Fibroblast of lung (primary cell): ENCODE data around the gene ITFG1. TPM values are rescaled to one million over a fixed set of nuclear protein-coding genes. Genes with fewer than 3 reads are reported as not detected.

Experiments
- DNase-seq, 2 donors: peaks; one replicate each; pipeline versions ENCODE4 v3.0.0 to v3.0.0-alpha.2; 2010; ENCODE audit warnings: low read depth in 2 of 2
- H2AFZ ChIP-seq: 2 replicates; pipeline ENCODE4 v1.5.1; 2012; ENCODE audit warnings: low read length, control low read depth, inconsistent platforms
- H3K27ac ChIP-seq: 2 replicates; pipeline ENCODE4 v1.5.1; 2011; ENCODE audit warnings: low read length, control low read depth; ENCODE audit not compliant: insufficient read depth
- H3K27me3 ChIP-seq: 2 replicates; pipeline ENCODE4 v1.5.1; 2011; ENCODE audit warnings: mild to moderate bottlenecking, low read length; ENCODE audit not compliant: control insufficient read depth, insufficient read depth
- H3K36me3 ChIP-seq: 2 replicates; pipeline ENCODE4 v1.5.1; 2011; ENCODE audit warnings: low read length; ENCODE audit not compliant: control insufficient read depth, insufficient read depth
- H3K4me1 ChIP-seq: 2 replicates; pipeline ENCODE4 v1.5.1; 2011; ENCODE audit warnings: low read length; ENCODE audit not compliant: control insufficient read depth, insufficient read depth; ENCODE audit errors: extremely low read depth
- H3K4me2 ChIP-seq: 2 replicates; pipeline ENCODE4 v1.5.1; 2011; ENCODE audit warnings: low read length, control low read depth; ENCODE audit not compliant: insufficient read depth; ENCODE audit errors: extremely low read depth
- H3K4me3 ChIP-seq, 4 experiments: fragments of 200-600 bp in 1 of 4; sonication (generic) in 1 of 4; replicated peaks in 1 of 4; 2 replicates each; pipeline ENCODE4 v1.5.1; 2011 to 2016; ENCODE audit warnings: low read length in 4 of 4, low read depth in 3 of 4, mild to moderate bottlenecking in 3 of 4, control low read depth in 2 of 4, inconsistent platforms in 1 of 4, mixed read lengths in 1 of 4; ENCODE audit not compliant: insufficient read depth in 1 of 4; ENCODE audit errors: control extremely low read depth in 1 of 4
- H3K79me2 ChIP-seq: 2 replicates; pipeline ENCODE4 v1.5.1; 2012; ENCODE audit warnings: mild to moderate bottlenecking, low read length, inconsistent platforms; ENCODE audit not compliant: control insufficient read depth, insufficient read depth
- H3K9ac ChIP-seq: 2 replicates; pipeline ENCODE4 v1.5.1; 2011; ENCODE audit warnings: mild to moderate bottlenecking, low read length, control low read depth; ENCODE audit not compliant: insufficient read depth
- H3K9me3 ChIP-seq: 2 replicates; pipeline ENCODE4 v1.5.1; 2012; ENCODE audit warnings: low read depth, low read length; ENCODE audit not compliant: control insufficient read depth, insufficient read depth
- H4K20me1 ChIP-seq: 2 replicates; pipeline ENCODE4 v1.5.1; 2011; ENCODE audit warnings: low read length; ENCODE audit not compliant: control insufficient read depth, insufficient read depth; ENCODE audit errors: extremely low read depth
- CTCF ChIP-seq, 2 donors: IDR thresholded peaks in 1 of 2; conservative IDR thresholded peaks in 1 of 2; 1 replicate in 1 of 2; 2 replicates in 1 of 2; pipeline ENCODE4 v1.5.1; 2011 to 2012; ENCODE audit warnings: low read length in 2 of 2, control low read depth in 1 of 2, inconsistent platforms in 1 of 2, low read depth in 1 of 2, mild to moderate bottlenecking in 1 of 2
- EZH2 ChIP-seq: IDR thresholded peaks from 2 replicates; pipeline ENCODE4 v1.5.1; 2012; ENCODE audit warnings: low read length, control low read depth, mild to moderate bottlenecking; ENCODE audit errors: missing control alignments
- polyA plus RNA-seq, 2 donors: library from polyadenylated mRNA; depleted of rRNA in 1 of 2; stranded (reverse) in 1 of 2; unstranded in 1 of 2; fragments of >200 nt; gene quantifications; 2 replicates each; pipeline ENCODE4 v1.2.1, GENCODE V29; 2011 to 2012; ENCODE audit warnings: missing spikeins in 1 of 2
- total RNA-seq: library from RNA; depleted of rRNA; stranded (reverse); fragments of >200 nt; gene quantifications from 2 replicates; pipeline ENCODE4 v1.2.1, GENCODE V29; 2014

Gene ITFG1
- total and polyA plus RNA-seq, 2 donors (not counting 1 experiment from before 2014, with no cell fraction given), result 96.1 to 111 TPM

GRCh38 chr16:47262938-47263337, 197.9 kb downstream of the ITFG1 start:
- no peak overlapping the region for H3K9ac ChIP-seq
- H3K27ac ChIP-seq, result no peak overlapping the region
- H4K20me1 ChIP-seq, result no peaks in the 10 kb centered on the region
- no peak for TF ChIP-seq EZH2
- no peak for TF ChIP-seq CTCF (conservative IDR thresholded peaks at IDR 0.05 in 1 of 2, IDR thresholded peaks at IDR 0.05 in 1 of 2; ENCODE audit: low read depth in 1 of 2, low read length in 2 of 2)
- no peak overlapping the region for H3K4me2 ChIP-seq
- no peaks in the 10 kb centered on the region for H3K27me3 ChIP-seq
- no peaks in the 10 kb centered on the region for H3K4me1 ChIP-seq
- H3K9me3 ChIP-seq, result no peaks in the 10 kb centered on the region
- H3K36me3 ChIP-seq, result no peaks in the 10 kb centered on the region
- H3K79me2 ChIP-seq, result no peaks in the 10 kb centered on the region
- H3K4me3 ChIP-seq, result no peak overlapping the region
- DNase-seq, result no peak
- H2AFZ ChIP-seq, result no peak overlapping the region

GRCh38 chr16:47260503-47260902, 200.4 kb downstream of the ITFG1 start:
- Histone ChIP-seq H3K79me2 (no peaks in the 10 kb centered on the region), H3K36me3 (no peaks in the 10 kb centered on the region), H3K9ac (no peak overlapping the region), H2AFZ (no peak overlapping the region), H4K20me1 (no peaks in the 10 kb centered on the region), H3K27ac (no peak overlapping the region), H3K4me3 (no peak overlapping the region), H3K9me3 (no peaks in the 10 kb centered on the region), H3K4me1 (no peaks in the 10 kb centered on the region), H3K27me3 (no peaks in the 10 kb centered on the region), H3K4me2 (no peak overlapping the region)
- TF ChIP-seq CTCF (conservative IDR thresholded peaks at IDR 0.05 in 1 of 2, IDR thresholded peaks at IDR 0.05 in 1 of 2; ENCODE audit: low read depth in 1 of 2, low read length in 2 of 2) (no peak), EZH2 (no peak)
- DNase-seq, result no peak

- peak; percentile 6 to 42 for DNase-seq
- Histone ChIP-seq H4K20me1 (no peaks in the 10 kb centered on the region), H3K4me1 (no peaks in the 10 kb centered on the region), H3K36me3 (no peaks in the 10 kb centered on the region), H3K27ac (no peak overlapping the region), H3K9ac (no peak overlapping the region), H3K9me3 (no peaks in the 10 kb centered on the region), H3K4me2 (no peak overlapping the region), H3K79me2 (no peaks in the 10 kb centered on the region), H3K27me3 (no peaks in the 10 kb centered on the region), H3K4me3 (no peak overlapping the region), H2AFZ (no peak overlapping the region)
- TF ChIP-seq CTCF (conservative IDR thresholded peaks at IDR 0.05 in 1 of 2, IDR thresholded peaks at IDR 0.05 in 1 of 2; ENCODE audit: low read depth in 1 of 2, low read length in 2 of 2) (peak; percentile 68 to 84), EZH2 (no peak)
Measured at GRCh38 chr16:47258874-47259461, 201.9 kb downstream of the ITFG1 start.
